Lower lobe of right lung (tissue), 2 donors: ENCODE data around the gene MCM10. TPM values are rescaled to one million over a fixed set of nuclear protein-coding genes. Genes with fewer than 3 reads are reported as not detected.

Source experiments
- ATAC-seq, 2 donors: fragments of 200-7000 bp; cut with Tn5 transposase; one replicate each; pipeline ENCODE4 v1.9.1; 2020 to 2022; ENCODE audit warnings: mild to moderate bottlenecking in 2 of 2, moderate library complexity in 2 of 2
- DNase-seq: peaks from one replicate; pipeline ENCODE4 v3.0.0-alpha.2; 2020
- H3K27ac ChIP-seq: fragments of 200-600 bp; one replicate; pipeline ENCODE4 v1.8.0; 2022
- H3K27me3 ChIP-seq: fragments of 200-600 bp; one replicate; pipeline ENCODE4 v1.8.0; 2022; ENCODE audit warnings: low read depth
- H3K36me3 ChIP-seq: fragments of 200-600 bp; one replicate; pipeline ENCODE4 v1.8.0; 2022; ENCODE audit warnings: mild to moderate bottlenecking
- H3K4me1 ChIP-seq: fragments of 200-600 bp; one replicate; pipeline ENCODE4 v1.8.0; 2022
- H3K4me3 ChIP-seq: fragments of 200-600 bp; one replicate; pipeline ENCODE4 v1.8.0; 2022; ENCODE audit warnings: mild to moderate bottlenecking
- H3K9me3 ChIP-seq: fragments of 200-600 bp; one replicate; pipeline ENCODE4 v1.8.0; 2022
- CTCF ChIP-seq: fragments of 200-600 bp; IDR thresholded peaks from one replicate; pipeline ENCODE4 v1.8.0; 2022; ENCODE audit warnings: antibody characterized with exemption, mild to moderate bottlenecking
- intact Hi-C: fragments of 100-400 bp; cut with DNase I; formaldehyde crosslinking; loops from one replicate; pipeline ENCODE4 v1.11.0; 2022
- long read RNA-seq: library from polyadenylated mRNA; unstranded; transcript quantifications from one replicate; pipeline ENCODE4 v2.0.0, GENCODE V29; 2021
- total RNA-seq: library from RNA; stranded (reverse); fragmentation: NEBNext Ultra II Directional; extraction: Animal tissue kit (Norgen Biotek cat#: 25700); gene quantifications from one replicate; pipeline ENCODE4 v1.2.1, GENCODE V29; 2021
- donor health status: DM: no; HTN: yes; CAD: no; lungs with severe emphysema.

Gene MCM10
- total RNA-seq, result 0.38 TPM
- long read RNA-seq, result 0 reads

- Histone ChIP-seq H3K27ac (no peak within 1 kb of the TSS), H3K36me3 (no peaks in the 10 kb centered on the region), H3K27me3 (no peaks in the 10 kb centered on the region), H3K9me3 (no peaks in the 10 kb centered on the region), H3K4me3 (peak within 1 kb of the TSS; percentile 58), H3K4me1 (peaks cover 14% of the 10 kb centered on the region)
- ATAC-seq (peak; percentile 100), DNase-seq (peak; percentile 98)
- intact Hi-C loops, result no loop called here
- TF ChIP-seq CTCF, result peak; percentile 90
Observed at GRCh38 chr10:13160934-13161856, at the start of gene MCM10. MCM10 (plus strand) TSS chr10:13161558; CDS start chr10:13164203, 2,645 bp downstream.

- intact Hi-C loops, result no loop called here
- Histone ChIP-seq H3K36me3 (peaks cover 82% of the 10 kb centered on the region), H3K9me3 (no peaks in the 10 kb centered on the region), H3K4me1 (peaks cover 7% of the 10 kb centered on the region), H3K4me3 (no peak overlapping the region), H3K27me3 (no peaks in the 10 kb centered on the region), H3K27ac (no peak overlapping the region)
- DNase-seq (no peak), ATAC-seq (no peak)
- TF ChIP-seq CTCF, result no peak
Observed at GRCh38 chr10:13113544-13113943, 47.8 kb upstream of the MCM10 start.

GRCh38 chr10:13115832-13116803, 45.2 kb upstream of the MCM10 start:
- no peak for TF ChIP-seq CTCF
- Histone ChIP-seq H3K4me1 (peaks cover 20% of the 10 kb centered on the region), H3K27ac (peak overlapping the region; percentile 48), H3K4me3 (peak overlapping the region; percentile 9), H3K9me3 (no peaks in the 10 kb centered on the region), H3K27me3 (no peaks in the 10 kb centered on the region), H3K36me3 (peaks cover 84% of the 10 kb centered on the region)
- ATAC-seq (peak in 1 of 2 donors; percentile 45), DNase-seq (no peak)
- intact Hi-C loops, result no loop called here

- ATAC-seq, result peak; percentile 49 to 61
- H3K4me3 ChIP-seq, result no peak overlapping the region
- H3K27me3 ChIP-seq, result no peaks in the 10 kb centered on the region
- intact Hi-C loops, result no loop called here
- H3K36me3 ChIP-seq, result peaks cover 82% of the 10 kb centered on the region
- H3K9me3 ChIP-seq, result no peaks in the 10 kb centered on the region
- H3K27ac ChIP-seq, result no peak overlapping the region
- no peak for TF ChIP-seq CTCF
- no peak for DNase-seq
- H3K4me1 ChIP-seq, result peaks cover 20% of the 10 kb centered on the region
Observed at GRCh38 chr10:13117841-13118783, 43.2 kb upstream of the MCM10 start.
